Neuron (in vitro differentiated cells): ENCODE data around the gene PDE7B.

Source experiments
- H2AFZ ChIP-seq: one replicate; pipeline ENCODE4 v1.6.1; 2013; ENCODE audit warnings: low read depth, mild to moderate bottlenecking, inconsistent platforms, low read length, moderate library complexity
- H3K27me3 ChIP-seq: one replicate; pipeline ENCODE4 v1.6.1; 2013; ENCODE audit warnings: low read length; ENCODE audit not compliant: insufficient read depth
- H3K36me3 ChIP-seq: one replicate; pipeline ENCODE4 v1.6.1; 2013; ENCODE audit warnings: low read length; ENCODE audit not compliant: insufficient read depth
- H3K4me1 ChIP-seq: one replicate; pipeline ENCODE4 v1.6.1; 2013; ENCODE audit warnings: low read length; ENCODE audit not compliant: insufficient read depth
- H3K4me3 ChIP-seq: 2 replicates; pipeline ENCODE4 v1.5.1; 2013; ENCODE audit warnings: mild to moderate bottlenecking, low read length, moderate library complexity
- H3K9me3 ChIP-seq: one replicate; pipeline ENCODE4 v1.6.1; 2013; ENCODE audit warnings: low read length

Gene PDE7B

DNA sequence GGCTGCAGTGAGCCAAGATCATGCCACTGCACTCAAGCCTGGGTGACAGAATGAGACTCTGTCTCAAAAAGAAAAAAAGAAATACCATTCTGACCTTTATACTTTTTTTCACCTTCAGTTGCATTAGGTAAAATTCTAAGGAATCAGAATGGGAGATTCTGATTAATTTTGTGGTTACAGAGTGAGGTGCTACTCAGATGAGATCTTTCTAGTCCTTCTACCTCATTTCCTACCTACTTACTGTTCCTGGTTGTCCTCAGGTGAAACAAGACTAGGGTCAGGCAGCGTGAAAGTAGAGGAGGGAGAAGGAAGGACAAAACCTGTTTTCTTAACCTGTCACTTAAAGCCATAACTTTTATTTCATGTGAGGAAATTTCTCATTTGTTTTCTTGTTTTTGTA is 334.9 kb downstream of the PDE7B start:
- Histone ChIP-seq H3K4me3 (no peak overlapping the region), H3K9me3 (no peaks in the 10 kb centered on the region), H2AFZ (no peak overlapping the region), H3K27me3 (no peaks in the 10 kb centered on the region), H3K4me1 (peaks cover 12% of the 10 kb centered on the region), H3K36me3 (no peaks in the 10 kb centered on the region)

- Histone ChIP-seq H2AFZ (no peak overlapping the region), H3K9me3 (no peaks in the 10 kb centered on the region), H3K36me3 (no peaks in the 10 kb centered on the region), H3K4me1 (peaks cover 6% of the 10 kb centered on the region), H3K27me3 (no peaks in the 10 kb centered on the region), H3K4me3 (no peak overlapping the region)
Measured at GRCh38 chr6:136188486-136188885, 337.0 kb downstream of the PDE7B start.

DNA sequence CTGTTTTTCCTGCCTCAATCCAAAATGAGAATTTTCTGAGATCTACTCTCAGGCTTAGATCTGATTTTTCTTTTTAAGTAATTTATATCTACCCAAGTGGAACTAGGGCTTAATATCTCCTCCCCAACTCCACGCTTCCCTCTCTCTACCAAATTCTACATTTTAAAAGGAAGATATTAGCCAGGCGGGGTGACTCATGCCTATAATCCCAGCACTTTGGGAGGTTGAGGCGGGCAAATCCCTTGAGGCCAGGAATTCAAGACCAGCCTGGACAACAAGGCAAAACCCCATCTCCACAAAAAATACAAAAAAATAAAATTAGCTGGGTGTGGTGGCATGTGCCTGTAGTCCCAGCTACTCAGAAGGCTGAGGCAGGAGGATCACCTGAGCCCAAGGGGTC is 337.6 kb downstream of the PDE7B start:
- Histone ChIP-seq H3K9me3 (no peaks in the 10 kb centered on the region), H3K36me3 (no peaks in the 10 kb centered on the region)

DNA sequence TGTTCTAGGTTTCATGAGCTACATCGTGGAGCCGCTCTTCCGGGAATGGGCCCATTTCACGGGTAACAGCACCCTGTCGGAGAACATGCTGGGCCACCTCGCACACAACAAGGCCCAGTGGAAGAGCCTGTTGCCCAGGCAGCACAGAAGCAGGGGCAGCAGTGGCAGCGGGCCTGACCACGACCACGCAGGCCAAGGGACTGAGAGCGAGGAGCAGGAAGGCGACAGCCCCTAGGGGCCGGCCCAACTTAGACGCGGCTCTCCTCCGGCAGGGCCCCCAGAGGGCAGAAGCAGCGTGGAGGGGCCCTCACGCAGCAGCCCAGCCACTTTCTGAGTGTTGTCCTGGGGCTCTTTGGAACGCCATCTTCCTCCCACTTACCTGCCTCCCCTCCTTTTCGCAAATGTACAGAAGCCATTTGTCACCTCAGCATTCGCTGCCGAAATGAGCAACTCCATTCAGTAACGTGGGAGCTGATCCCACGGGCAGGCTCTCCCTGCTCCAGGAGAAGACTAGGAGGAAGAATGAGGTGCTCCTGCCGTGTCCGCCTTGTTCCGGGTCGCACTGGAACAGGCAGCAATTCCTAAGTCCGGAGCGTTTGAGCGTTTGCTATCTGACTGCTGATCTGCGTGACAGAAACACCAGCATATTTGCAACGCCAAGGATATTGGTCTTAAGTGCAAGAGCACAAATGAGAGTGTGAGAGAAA is 340.3 kb downstream of the PDE7B start:
- no peaks in the 10 kb centered on the region for H3K27me3 ChIP-seq
- no peaks in the 10 kb centered on the region for H3K36me3 ChIP-seq
- H3K4me1 ChIP-seq = peaks cover 6% of the 10 kb centered on the region
- H3K4me3 ChIP-seq = no peak overlapping the region
- no peak overlapping the region for H2AFZ ChIP-seq
- H3K9me3 ChIP-seq = no peaks in the 10 kb centered on the region

More for the DNA sequence above, 337.6 kb downstream of the PDE7B start:
- Histone ChIP-seq H2AFZ (no peak overlapping the region), H3K4me3 (no peak overlapping the region), H3K4me1 (peaks cover 6% of the 10 kb centered on the region), H3K27me3 (no peaks in the 10 kb centered on the region)

DNA sequence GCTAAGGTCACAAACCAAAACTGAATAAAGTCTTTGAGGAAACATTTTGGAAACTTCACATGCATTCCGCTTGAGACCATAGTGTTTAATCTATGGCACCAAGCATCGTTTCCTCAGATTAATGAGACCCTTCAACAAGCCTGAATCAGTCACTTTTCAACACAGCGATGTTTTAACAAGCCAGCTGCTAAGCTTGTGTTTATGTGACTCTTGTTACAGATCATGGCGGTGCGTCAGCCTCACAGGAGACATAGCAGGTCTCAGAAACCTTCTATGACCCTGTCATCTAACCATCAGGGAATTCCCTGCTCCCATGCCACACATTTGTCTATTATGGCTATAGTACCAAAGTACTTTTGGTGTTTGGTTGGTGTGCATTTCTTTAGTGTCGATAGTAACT is 341.4 kb downstream of the PDE7B start:
- Histone ChIP-seq H3K4me1 (peaks cover 6% of the 10 kb centered on the region), H3K27me3 (no peaks in the 10 kb centered on the region), H3K9me3 (no peaks in the 10 kb centered on the region), H3K4me3 (no peak overlapping the region), H3K36me3 (no peaks in the 10 kb centered on the region), H2AFZ (no peak overlapping the region)

GRCh38 chr6:136201732-136202131 is 350.2 kb downstream of the PDE7B start:
- no peaks in the 10 kb centered on the region for H3K27me3 ChIP-seq
- H2AFZ ChIP-seq = no peak overlapping the region
- H3K4me3 ChIP-seq = no peak overlapping the region
- H3K9me3 ChIP-seq = no peaks in the 10 kb centered on the region
- H3K4me1 ChIP-seq = no peaks in the 10 kb centered on the region
- H3K36me3 ChIP-seq = no peaks in the 10 kb centered on the region

GRCh38 chr6:136208783-136209182 is 357.3 kb downstream of the PDE7B start:
- H3K4me3 ChIP-seq = no peak overlapping the region

DNA sequence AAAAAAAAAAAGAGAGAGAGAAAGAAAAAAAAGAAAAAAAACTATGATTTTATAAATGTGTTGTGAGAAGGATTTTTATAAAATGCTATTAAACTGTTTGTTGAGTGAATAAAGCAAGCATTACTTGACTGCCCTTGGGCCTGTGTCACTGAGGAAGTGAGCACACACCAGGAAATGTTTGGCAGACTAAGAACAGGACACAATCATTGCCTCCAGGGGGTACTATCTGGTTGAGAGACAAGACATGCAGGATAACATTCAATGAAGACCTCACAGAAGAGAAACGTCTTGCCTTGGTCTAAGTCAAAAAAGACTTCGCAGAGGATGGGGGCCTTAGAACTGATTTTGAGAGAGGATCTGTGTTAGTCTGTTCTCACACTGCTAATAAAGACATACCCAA is 358.0 kb downstream of the PDE7B start:
- Histone ChIP-seq H3K9me3 (no peaks in the 10 kb centered on the region), H3K27me3 (no peaks in the 10 kb centered on the region), H3K4me3 (no peak overlapping the region), H3K4me1 (no peaks in the 10 kb centered on the region), H2AFZ (no peak overlapping the region), H3K36me3 (no peaks in the 10 kb centered on the region)

More at GRCh38 chr6:136208783-136209182, 357.3 kb downstream of the PDE7B start:
- H3K9me3 ChIP-seq = no peaks in the 10 kb centered on the region
- no peaks in the 10 kb centered on the region for H3K27me3 ChIP-seq
- no peaks in the 10 kb centered on the region for H3K36me3 ChIP-seq
- H2AFZ ChIP-seq = no peak overlapping the region
- no peaks in the 10 kb centered on the region for H3K4me1 ChIP-seq

DNA sequence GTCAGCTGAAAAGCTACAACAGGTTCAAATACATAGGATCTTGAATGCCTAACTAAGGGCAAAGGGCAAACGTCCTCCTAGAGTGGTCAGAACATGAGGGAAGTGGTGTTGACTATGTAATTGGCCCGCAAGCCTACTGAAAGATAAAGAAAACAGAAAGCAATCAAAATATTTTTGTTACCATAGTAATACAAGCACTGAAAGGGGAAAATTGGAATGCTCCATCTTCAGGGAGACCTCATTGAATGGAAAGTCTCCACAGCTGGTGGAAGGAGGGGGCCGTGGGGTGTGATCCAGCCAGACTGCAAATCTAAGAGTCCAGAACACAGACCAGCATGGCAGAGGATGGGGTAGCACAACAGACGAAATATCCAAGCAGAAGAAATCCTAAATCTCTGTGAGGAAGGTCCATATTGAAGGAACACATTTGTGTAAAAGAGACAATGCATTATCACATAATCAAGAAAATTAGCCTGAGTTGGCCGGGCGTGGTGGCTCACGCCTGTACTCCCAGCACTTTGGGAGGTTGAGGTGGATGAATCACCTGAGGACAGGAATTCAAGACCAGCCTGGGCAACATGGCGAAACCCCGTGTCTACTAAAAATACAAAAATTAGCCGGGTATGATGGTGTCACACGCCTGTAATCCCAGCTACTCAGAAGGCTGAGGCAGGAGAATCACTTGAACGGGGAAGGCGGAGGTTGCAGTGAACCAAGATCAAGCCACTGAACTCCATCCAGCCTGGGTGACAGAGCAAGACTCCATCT is 359.1 kb downstream of the PDE7B start:
- Histone ChIP-seq H3K27me3 (no peaks in the 10 kb centered on the region), H3K9me3 (no peaks in the 10 kb centered on the region), H3K36me3 (no peaks in the 10 kb centered on the region), H2AFZ (no peak overlapping the region), H3K4me1 (no peaks in the 10 kb centered on the region), H3K4me3 (no peak overlapping the region)

- H3K4me3 ChIP-seq = no peak overlapping the region
- H3K27me3 ChIP-seq = no peaks in the 10 kb centered on the region
- no peaks in the 10 kb centered on the region for H3K9me3 ChIP-seq
- no peaks in the 10 kb centered on the region for H3K36me3 ChIP-seq
- H3K4me1 ChIP-seq = no peaks in the 10 kb centered on the region
- no peak overlapping the region for H2AFZ ChIP-seq
Measured at GRCh38 chr6:136212608-136213007, 361.1 kb downstream of the PDE7B start.

DNA sequence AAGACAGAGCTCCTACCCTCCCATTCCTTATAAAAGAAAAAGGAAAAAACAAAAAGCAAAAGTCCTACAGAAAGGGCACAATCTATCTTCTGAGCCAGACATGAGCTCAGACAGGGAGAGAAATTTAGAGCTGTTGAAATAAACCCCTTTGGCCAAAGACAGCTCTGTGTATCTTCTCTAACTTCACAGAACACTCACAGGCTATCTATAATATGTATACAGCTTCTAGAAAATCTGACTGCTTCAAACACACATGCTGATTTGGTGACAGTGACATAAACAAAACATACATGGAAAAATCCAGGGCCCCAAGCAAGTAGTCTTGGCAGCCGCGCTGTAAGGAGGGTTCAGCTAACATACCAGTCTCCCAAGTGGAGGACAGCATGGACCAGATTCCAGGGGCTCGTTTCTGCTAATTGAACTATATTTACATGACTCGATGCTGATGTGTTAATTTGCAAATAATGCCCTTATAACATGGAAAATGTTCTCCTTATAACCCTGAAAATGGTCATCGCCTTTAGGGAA is 361.6 kb downstream of the PDE7B start:
- Histone ChIP-seq H3K9me3 (no peaks in the 10 kb centered on the region), H3K4me1 (no peaks in the 10 kb centered on the region), H2AFZ (no peak overlapping the region), H3K4me3 (no peak overlapping the region), H3K27me3 (peaks cover 3% of the 10 kb centered on the region), H3K36me3 (no peaks in the 10 kb centered on the region)

DNA sequence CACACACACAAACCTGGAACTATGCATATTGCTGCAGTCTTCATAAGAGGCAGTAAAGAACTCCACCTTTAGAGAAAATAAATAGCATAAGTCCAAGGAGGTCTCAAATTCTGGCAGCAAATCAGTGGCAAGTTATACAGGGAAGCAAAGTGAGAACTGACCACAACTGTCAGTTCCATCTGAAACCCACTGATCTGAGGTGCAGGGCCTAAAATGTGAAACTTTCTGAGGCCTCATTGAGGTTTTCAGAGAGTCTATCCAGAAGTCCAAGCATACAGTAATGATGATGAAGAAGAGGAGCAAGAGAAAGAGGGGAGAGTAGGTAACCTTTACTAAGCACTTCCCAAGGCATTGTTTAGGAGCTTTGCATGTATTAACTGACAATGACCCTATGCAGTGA is 362.4 kb downstream of the PDE7B start:
- Histone ChIP-seq H3K27me3 (peaks cover 3% of the 10 kb centered on the region), H3K9me3 (no peaks in the 10 kb centered on the region), H2AFZ (no peak overlapping the region), H3K36me3 (no peaks in the 10 kb centered on the region), H3K4me3 (no peak overlapping the region), H3K4me1 (no peaks in the 10 kb centered on the region)

DNA sequence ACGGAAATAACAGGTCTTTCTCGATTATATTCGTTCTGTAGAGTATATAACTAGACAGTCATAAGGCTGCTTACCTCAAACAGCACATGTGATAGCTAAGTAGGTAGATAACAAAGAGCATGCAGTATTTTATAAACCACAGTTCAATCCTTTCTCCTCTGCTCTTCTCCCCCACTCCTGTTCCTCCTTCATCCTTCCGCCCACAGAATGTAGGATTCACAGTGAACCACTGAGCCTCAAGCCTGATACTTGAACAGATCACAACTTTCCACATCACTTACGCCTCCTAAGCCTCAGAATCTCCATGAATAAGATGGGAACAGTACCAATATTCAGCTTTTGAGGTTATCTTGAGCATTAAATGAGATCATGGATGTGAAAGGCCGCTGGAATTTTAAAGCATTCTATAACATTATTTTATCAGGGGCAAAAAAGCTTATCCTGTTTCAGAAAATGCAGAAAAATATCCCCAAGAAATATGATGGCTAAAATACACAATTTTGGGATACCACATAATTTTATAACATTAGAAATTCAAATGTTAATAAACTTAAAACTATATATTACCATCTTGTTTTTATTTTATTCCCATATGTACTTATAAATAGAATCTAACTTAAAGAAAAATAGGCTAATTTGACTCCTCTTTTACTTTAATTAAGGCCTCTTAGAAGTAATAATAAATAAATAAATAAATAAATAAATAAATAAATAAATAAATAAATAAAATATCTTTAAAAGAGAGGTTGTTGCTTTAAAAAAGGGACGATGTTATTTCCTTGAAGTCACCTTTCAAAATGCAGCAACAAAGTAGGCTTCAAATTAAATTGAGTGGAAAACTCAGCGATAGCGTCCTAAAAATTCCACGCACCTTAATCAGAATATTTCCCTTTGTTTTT is 365.3 kb downstream of the PDE7B start:
- no peaks in the 10 kb centered on the region for H3K36me3 ChIP-seq
- H2AFZ ChIP-seq = no peak overlapping the region
- H3K4me3 ChIP-seq = no peak overlapping the region
- no peaks in the 10 kb centered on the region for H3K9me3 ChIP-seq
- no peaks in the 10 kb centered on the region for H3K4me1 ChIP-seq
- H3K27me3 ChIP-seq = peaks cover 3% of the 10 kb centered on the region
